Mammary epithelial cell (primary cell): ENCODE measurements around the gene CDHR2.

ENCODE experiments used
- EZH2 ChIP-seq: IDR thresholded peaks from 2 replicates; pipeline ENCODE4 v1.6.1; 2012; ENCODE audit warnings: low read length, inconsistent platforms, borderline replicate concordance
- TF ChIP-seq, protein P1 (sequence below), 2 donors: IDR thresholded peaks in 1 of 2; conservative IDR thresholded peaks in 1 of 2; 2 replicates each; pipeline ENCODE4 v1.5.1; 2011 to 2012; ENCODE audit warnings: inconsistent platforms in 2 of 2, low read length in 2 of 2, mild to moderate bottlenecking in 2 of 2, control low read depth in 1 of 2, low read depth in 1 of 2; ENCODE audit not compliant: insufficient read depth in 1 of 2; ENCODE audit errors: extremely low read depth in 1 of 2

DNA sequence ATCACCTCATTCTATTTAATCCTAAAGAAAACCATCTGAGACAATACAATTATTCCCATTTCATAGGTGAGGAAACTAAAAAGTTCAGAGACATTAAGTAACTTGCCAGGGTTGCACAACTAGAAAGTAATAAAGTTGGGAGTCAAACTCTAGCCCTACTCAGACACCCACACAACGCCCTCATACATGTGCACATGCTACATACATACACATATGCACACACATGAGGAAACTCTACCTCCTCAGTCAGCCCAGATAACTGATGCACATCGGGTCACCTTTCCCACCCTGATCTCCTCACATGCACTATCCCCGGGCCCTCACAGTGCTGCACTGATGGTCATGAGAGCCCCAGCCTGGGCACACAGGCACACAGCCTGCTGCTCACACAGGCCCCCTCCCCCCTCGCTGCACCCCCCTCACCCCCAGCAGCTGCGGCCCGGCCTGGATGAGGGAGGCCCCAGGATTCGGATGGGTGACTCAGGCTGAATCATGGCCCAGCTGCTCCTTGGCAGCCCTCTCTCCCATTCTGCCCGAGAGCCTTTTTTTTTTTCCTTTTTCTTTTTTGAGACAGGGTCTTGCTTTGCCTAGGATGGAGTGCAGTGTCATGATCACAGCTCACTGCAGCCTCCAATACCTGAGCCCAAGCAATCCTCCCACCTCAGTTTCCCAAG, 65.8 kb downstream of the CDHR2 start:
- TF ChIP-seq EZH2: no peak
- TF ChIP-seq, protein P1, sequence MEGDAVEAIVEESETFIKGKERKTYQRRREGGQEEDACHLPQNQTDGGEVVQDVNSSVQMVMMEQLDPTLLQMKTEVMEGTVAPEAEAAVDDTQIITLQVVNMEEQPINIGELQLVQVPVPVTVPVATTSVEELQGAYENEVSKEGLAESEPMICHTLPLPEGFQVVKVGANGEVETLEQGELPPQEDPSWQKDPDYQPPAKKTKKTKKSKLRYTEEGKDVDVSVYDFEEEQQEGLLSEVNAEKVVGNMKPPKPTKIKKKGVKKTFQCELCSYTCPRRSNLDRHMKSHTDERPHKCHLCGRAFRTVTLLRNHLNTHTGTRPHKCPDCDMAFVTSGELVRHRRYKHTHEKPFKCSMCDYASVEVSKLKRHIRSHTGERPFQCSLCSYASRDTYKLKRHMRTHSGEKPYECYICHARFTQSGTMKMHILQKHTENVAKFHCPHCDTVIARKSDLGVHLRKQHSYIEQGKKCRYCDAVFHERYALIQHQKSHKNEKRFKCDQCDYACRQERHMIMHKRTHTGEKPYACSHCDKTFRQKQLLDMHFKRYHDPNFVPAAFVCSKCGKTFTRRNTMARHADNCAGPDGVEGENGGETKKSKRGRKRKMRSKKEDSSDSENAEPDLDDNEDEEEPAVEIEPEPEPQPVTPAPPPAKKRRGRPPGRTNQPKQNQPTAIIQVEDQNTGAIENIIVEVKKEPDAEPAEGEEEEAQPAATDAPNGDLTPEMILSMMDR (conservative IDR thresholded peaks at IDR 0.05 in 1 of 2, IDR thresholded peaks at IDR 0.05 in 1 of 2; ENCODE audit: extremely low read depth in 1 of 2, insufficient read depth in 1 of 2, low read depth in 1 of 2, low read length in 2 of 2): no peak
